ENCODE data around the gene IDH2.

DNA sequence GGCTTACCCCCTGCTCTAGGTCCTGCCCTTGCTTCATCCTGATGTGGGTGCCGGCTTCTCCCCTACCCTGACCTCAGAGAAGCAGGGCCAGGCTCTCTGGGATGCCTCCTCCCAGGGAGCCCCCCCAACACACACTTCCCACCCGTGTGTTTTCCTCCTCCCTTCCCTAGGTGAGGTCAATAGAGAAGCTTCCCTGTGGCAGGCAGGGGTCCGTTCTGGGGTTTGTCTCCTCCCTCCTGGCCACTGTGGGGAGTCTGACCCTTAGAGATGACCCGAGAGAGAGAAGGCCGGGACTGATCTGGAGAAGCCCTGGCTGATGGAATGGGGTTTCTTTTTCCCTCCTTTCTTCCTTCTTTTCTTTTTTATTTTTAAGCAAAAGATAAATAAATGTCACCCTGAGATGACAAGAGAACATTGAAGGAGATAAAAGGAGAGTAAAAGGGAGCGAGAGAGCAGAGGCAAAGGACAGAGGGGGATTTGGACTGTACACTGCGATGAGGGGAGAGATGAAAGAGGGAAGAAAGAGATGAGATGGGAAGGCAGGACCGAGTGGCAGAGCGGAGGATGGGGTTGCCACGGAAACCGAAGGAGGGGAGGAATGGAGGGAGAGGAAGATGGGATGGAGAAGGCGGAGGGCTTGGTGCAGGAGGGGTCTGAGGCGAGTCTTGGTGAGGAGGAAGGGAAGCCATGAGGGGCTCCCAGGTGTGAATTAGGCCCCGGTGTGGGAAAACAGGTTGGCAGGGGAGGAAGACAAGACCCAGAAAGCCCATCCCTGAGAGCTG lies 48.4 kb downstream of the IDH2 start:
- no peak for TF ChIP-seq POLR2A (IDR thresholded peaks at IDR 0.05)
- TF ChIP-seq, protein P1, sequence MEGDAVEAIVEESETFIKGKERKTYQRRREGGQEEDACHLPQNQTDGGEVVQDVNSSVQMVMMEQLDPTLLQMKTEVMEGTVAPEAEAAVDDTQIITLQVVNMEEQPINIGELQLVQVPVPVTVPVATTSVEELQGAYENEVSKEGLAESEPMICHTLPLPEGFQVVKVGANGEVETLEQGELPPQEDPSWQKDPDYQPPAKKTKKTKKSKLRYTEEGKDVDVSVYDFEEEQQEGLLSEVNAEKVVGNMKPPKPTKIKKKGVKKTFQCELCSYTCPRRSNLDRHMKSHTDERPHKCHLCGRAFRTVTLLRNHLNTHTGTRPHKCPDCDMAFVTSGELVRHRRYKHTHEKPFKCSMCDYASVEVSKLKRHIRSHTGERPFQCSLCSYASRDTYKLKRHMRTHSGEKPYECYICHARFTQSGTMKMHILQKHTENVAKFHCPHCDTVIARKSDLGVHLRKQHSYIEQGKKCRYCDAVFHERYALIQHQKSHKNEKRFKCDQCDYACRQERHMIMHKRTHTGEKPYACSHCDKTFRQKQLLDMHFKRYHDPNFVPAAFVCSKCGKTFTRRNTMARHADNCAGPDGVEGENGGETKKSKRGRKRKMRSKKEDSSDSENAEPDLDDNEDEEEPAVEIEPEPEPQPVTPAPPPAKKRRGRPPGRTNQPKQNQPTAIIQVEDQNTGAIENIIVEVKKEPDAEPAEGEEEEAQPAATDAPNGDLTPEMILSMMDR (IDR thresholded peaks at IDR 0.05) = no peak

All from upper lobe of left lung (tissue), 4 donors.